OCI-LY3 (cell line): ENCODE measurements around the gene SLC12A7.

ENCODE experiments used
- H2AFZ ChIP-seq: fragments of 200-600, 300-600 bp; shearing (Covaris generic); 2 replicates; pipeline ENCODE4 v1.6.0; 2014; ENCODE audit warnings: antibody characterized with exemption, low read depth, low read length
- H3K27ac ChIP-seq: fragments of 200-600, 300-600 bp; sonication (generic); 2 replicates; pipeline ENCODE4 v1.5.1; 2014; ENCODE audit warnings: mild to moderate bottlenecking, low read length, moderate library complexity, mixed read lengths
- H3K27me3 ChIP-seq: fragments of 200-600, 300-600 bp; sonication (generic); 2 replicates; pipeline ENCODE4 v1.6.1; 2014; ENCODE audit warnings: low read depth, low read length, mixed read lengths
- H3K36me3 ChIP-seq: fragments of 200-600, 300-600 bp; sonication (generic); replicated peaks from 2 replicates; pipeline ENCODE3; 2014; ENCODE audit warnings: low read depth, low read length, mixed read lengths
- H3K4me1 ChIP-seq: fragments of 300-600, 200-600 bp; sonication (generic); 2 replicates; pipeline ENCODE4 v1.6.1; 2014; ENCODE audit warnings: low read length, mixed read lengths
- H3K4me2 ChIP-seq: fragments of 200-600, 300-600 bp; sonication (generic); 2 replicates; pipeline ENCODE4 v1.6.1; 2014; ENCODE audit warnings: low read length, mixed read lengths
- H3K4me3 ChIP-seq: fragments of 300-600, 200-600 bp; sonication (generic); 2 replicates; pipeline ENCODE4 v1.5.1; 2014; ENCODE audit warnings: antibody characterized with exemption, mild to moderate bottlenecking, low read length, moderate library complexity
- H3K79me2 ChIP-seq: fragments of 300-600, 200-600 bp; shearing (Covaris generic); 2 replicates; pipeline ENCODE4 v1.6.1; 2014; ENCODE audit warnings: mild to moderate bottlenecking, low read length, mixed read lengths
- H3K9ac ChIP-seq: fragments of 300-600, 200-600 bp; shearing (Covaris generic); 2 replicates; pipeline ENCODE4 v1.6.0; 2014; ENCODE audit warnings: mild to moderate bottlenecking, low read length, moderate library complexity
- H3K9me3 ChIP-seq: fragments of 200-600, 300-600 bp; shearing (Covaris generic); 2 replicates; pipeline ENCODE4 v1.6.1; 2014; ENCODE audit warnings: low read length, mixed read lengths; ENCODE audit not compliant: insufficient read depth
- H4K20me1 ChIP-seq: fragments of 200-600, 300-600 bp; sonication (generic); 2 replicates; pipeline ENCODE4 v1.6.1; 2016; ENCODE audit warnings: low read length, mixed read lengths; ENCODE audit not compliant: insufficient read depth
- EZH2phosphoT487 ChIP-seq: fragments of 200-600 bp; shearing (Covaris generic); IDR thresholded peaks from 2 replicates; pipeline ENCODE4 v1.6.1; 2018; ENCODE audit warnings: antibody characterized with exemption, mixed run types, low read depth
- TF ChIP-seq, protein P1 (sequence below): fragments of 200-600, 300-600 bp; sonication (generic); IDR thresholded peaks from 2 replicates; pipeline ENCODE4 v1.5.1; 2014; ENCODE audit warnings: antibody characterized with exemption, low read length, low read depth

The SLC12A7 gene

DNA sequence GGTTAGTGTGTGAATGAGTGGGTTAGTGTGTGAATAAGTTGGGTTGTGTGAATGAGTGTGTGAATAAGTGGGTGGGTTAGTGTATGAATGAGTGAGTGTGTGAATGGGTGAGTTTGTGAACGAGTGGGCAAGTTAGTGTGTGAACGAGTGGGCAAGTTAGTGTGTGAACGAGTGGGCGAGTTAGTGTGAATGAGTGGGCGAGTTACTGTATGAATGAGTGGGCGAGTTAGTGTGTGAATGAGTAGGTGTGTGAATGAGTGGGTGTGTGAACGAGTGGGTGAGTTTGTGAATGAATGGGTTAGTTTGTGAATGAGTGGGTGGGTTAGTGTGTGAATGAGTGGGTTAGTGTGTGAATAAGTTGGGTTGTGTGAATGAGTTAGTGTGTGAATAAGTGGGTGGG lies 68.5 kb downstream of the SLC12A7 start:
- no peaks in the 10 kb centered on the region for H3K9me3 ChIP-seq
- TF ChIP-seq, protein P1, sequence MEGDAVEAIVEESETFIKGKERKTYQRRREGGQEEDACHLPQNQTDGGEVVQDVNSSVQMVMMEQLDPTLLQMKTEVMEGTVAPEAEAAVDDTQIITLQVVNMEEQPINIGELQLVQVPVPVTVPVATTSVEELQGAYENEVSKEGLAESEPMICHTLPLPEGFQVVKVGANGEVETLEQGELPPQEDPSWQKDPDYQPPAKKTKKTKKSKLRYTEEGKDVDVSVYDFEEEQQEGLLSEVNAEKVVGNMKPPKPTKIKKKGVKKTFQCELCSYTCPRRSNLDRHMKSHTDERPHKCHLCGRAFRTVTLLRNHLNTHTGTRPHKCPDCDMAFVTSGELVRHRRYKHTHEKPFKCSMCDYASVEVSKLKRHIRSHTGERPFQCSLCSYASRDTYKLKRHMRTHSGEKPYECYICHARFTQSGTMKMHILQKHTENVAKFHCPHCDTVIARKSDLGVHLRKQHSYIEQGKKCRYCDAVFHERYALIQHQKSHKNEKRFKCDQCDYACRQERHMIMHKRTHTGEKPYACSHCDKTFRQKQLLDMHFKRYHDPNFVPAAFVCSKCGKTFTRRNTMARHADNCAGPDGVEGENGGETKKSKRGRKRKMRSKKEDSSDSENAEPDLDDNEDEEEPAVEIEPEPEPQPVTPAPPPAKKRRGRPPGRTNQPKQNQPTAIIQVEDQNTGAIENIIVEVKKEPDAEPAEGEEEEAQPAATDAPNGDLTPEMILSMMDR, result no peak

DNA sequence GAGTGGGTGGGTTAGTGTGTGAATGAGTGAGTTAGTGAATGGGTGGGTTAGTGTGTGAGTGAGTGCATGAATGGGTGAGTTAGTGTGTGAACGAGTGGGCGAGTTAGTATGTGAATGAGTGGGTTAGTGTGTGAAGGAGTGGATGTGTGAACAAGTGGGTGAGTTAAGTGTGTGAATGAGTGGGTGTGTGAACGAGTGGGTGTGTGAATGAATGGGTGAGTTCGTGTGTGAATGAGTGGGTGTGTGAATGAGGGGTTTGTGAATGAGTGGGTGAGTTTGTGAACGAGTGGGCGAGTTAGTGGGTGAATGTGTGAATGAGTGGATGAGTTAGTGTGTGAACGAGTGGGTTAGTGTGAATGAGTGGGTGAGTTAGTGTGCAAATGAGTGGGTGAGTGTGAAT lies 69.2 kb downstream of the SLC12A7 start:
- Histone ChIP-seq H3K79me2 (no peaks in the 10 kb centered on the region), H3K4me3 (no peak overlapping the region), H3K27me3 (no peaks in the 10 kb centered on the region), H3K36me3 (no peaks in the 10 kb centered on the region), H3K4me2 (no peak overlapping the region), H4K20me1 (no peaks in the 10 kb centered on the region), H3K4me1 (no peaks in the 10 kb centered on the region), H3K9me3 (no peaks in the 10 kb centered on the region), H3K9ac (no peak overlapping the region), H3K27ac (no peak overlapping the region), H2AFZ (no peak overlapping the region)
- TF ChIP-seq, protein P1, result no peak
- no peak for TF ChIP-seq EZH2phosphoT487

More for the DNA sequence above, 68.5 kb downstream of the SLC12A7 start:
- Histone ChIP-seq H3K4me1 (no peaks in the 10 kb centered on the region), H4K20me1 (no peaks in the 10 kb centered on the region), H3K79me2 (no peaks in the 10 kb centered on the region), H3K4me3 (no peak overlapping the region), H3K27ac (no peak overlapping the region), H3K36me3 (no peaks in the 10 kb centered on the region), H3K4me2 (no peak overlapping the region), H2AFZ (no peak overlapping the region), H3K27me3 (no peaks in the 10 kb centered on the region), H3K9ac (no peak overlapping the region)

DNA sequence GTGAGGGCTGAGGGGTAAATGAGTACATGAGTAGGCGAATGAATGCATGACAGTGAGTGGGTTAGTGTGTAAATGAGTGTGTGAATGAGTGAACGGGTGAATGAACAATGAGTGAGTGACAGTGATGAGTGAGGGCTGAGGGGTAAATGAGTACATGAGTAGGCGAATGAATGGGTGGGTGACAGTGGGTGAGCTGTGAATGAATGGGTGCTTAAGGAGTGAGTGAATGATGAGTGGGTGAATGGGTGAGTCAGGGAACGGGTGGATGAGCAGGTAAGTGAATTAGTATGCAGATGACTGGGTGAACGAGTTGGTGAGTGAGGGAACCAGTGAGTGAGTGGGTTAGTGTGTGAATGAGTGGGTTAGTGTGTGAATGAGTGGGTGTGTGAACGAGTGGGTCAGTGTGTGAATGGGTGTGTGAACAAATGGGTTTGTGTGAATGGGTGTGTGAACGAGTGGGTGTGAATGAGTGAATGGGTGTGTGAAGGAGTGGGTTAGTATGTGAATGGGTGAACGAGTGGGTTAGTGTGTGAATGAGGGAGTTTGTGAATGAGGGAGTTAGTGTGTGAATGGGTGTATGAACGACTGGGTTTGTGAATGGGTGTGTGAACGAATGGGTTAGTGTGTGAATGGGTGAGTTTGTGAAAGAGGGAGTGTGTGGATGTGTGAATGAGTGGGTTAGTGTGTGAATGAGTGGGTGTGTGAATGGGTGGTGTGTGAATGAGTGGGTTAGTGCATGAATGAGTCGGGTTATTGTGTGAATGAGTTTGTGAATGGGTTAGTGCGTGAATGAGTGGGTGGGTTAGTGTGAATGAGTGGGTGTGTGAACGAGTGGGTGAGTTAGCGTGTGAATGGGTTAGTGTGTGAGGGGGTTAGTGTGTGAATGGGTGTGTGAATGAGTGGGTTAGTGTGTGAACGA lies 70.4 kb downstream of the SLC12A7 start:
- Histone ChIP-seq H3K9me3 (no peaks in the 10 kb centered on the region), H4K20me1 (no peaks in the 10 kb centered on the region), H3K4me2 (no peak overlapping the region), H2AFZ (no peak overlapping the region), H3K27ac (no peak overlapping the region), H3K9ac (no peak overlapping the region), H3K27me3 (no peaks in the 10 kb centered on the region), H3K36me3 (no peaks in the 10 kb centered on the region), H3K4me3 (no peak overlapping the region), H3K79me2 (no peaks in the 10 kb centered on the region), H3K4me1 (no peaks in the 10 kb centered on the region)
- TF ChIP-seq, protein P1, result no peak
- no peak for TF ChIP-seq EZH2phosphoT487

DNA sequence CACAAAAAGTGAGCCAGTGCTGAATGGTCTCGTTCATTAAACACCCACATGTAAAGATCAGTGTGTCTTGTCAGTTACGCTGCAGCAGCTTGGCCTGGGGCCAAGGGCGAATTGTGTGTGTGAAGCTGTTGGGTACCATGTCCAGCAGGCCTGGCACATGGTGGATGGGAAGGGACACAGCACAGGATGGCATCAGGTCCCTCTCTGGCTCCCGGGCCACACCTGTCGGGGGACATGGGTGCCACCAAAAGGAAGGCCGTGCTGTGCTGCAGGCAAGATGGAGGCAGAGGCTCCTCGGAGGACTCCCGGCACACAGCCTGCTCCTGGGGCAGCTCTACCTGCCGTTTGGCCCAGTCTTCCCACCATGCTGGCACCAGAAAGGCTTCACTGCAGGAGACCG lies 71.3 kb downstream of the SLC12A7 start:
- Histone ChIP-seq H3K27ac (no peak overlapping the region), H3K4me2 (no peak overlapping the region), H3K79me2 (no peaks in the 10 kb centered on the region), H3K4me3 (no peak overlapping the region), H3K9me3 (no peaks in the 10 kb centered on the region), H4K20me1 (no peaks in the 10 kb centered on the region), H3K9ac (no peak overlapping the region), H3K4me1 (no peaks in the 10 kb centered on the region), H3K36me3 (no peaks in the 10 kb centered on the region), H2AFZ (no peak overlapping the region), H3K27me3 (no peaks in the 10 kb centered on the region)
- TF ChIP-seq, protein P1, result no peak
- TF ChIP-seq EZH2phosphoT487, result no peak
